Vagina (tissue), 2 donors: ENCODE measurements around the gene ANKRD28.

Source experiments
- CTCF ChIP-seq, 3 experiments: fragments of 450-650 bp in 2 of 3; fragments of 200-600 bp in 1 of 3; sonication (generic) in 1 of 3; IDR thresholded peaks; one replicate each; pipeline ENCODE4 v1.5.1; 2017 to 2019; ENCODE audit warnings: antibody characterized with exemption in 3 of 3, mild to moderate bottlenecking in 2 of 3, moderate library complexity in 2 of 3
- POLR2A ChIP-seq, 2 donors: fragments of 450-650 bp; IDR thresholded peaks; one replicate each; pipeline ENCODE4 v1.6.1; 2017; ENCODE audit warnings: antibody characterized with exemption in 2 of 2, mild to moderate bottlenecking in 2 of 2, moderate library complexity in 2 of 2
- POLR2AphosphoS5 ChIP-seq, 2 donors: sonication (generic); formaldehyde crosslinking; IDR thresholded peaks; one replicate each; pipeline ENCODE4 v1.9.0; 2017; ENCODE audit warnings: antibody characterized with exemption in 2 of 2, mild to moderate bottlenecking in 2 of 2, low read depth in 1 of 2; ENCODE audit not compliant: insufficient read depth in 1 of 2

GRCh38 chr3:15657016-15657415, 140.8 kb downstream of the ANKRD28 start:
- TF ChIP-seq CTCF (IDR thresholded peaks at IDR 0.05) = no peak
- TF ChIP-seq POLR2AphosphoS5 (IDR thresholded peaks at IDR 0.05; ENCODE audit: insufficient read depth in 1 of 2, low read depth in 1 of 2) = no peak
- TF ChIP-seq POLR2A (IDR thresholded peaks at IDR 0.05) = no peak
